B cell (primary cell): ENCODE data around the gene BCO2. TPM values are rescaled to one million over a fixed set of nuclear protein-coding genes. Genes with fewer than 3 reads are reported as not detected.
A peak's percentile ranks its signal among the peaks of the same experiment; 100 is the strongest.

Experiments
- ATAC-seq: fragments of 200-7000 bp; cut with Tn5 transposase; one replicate; pipeline ENCODE4 v1.10.0; 2021; ENCODE audit warnings: low read depth, mild to moderate bottlenecking, moderate number of reproducible peaks, moderate library complexity
- CTCF ChIA-PET: fragments of 350-600 bp; sonication (Branson Sonifier 250); formaldehyde crosslinking; loops from one replicate; lab custom pipeline; 2021; ENCODE audit warnings: antibody characterized with exemption, inconsistent platforms; lab: Charles Lee
- POLR2A ChIA-PET: fragments of 350-600 bp; sonication (Branson Sonifier 250); formaldehyde crosslinking; loops from one replicate; lab custom pipeline; 2021; ENCODE audit warnings: antibody characterized with exemption; lab: Charles Lee
- DNase-seq: peaks from one replicate; pipeline ENCODE4 v3.0.0; 2013
- H2AFZ ChIP-seq: 2 replicates; pipeline ENCODE4 v1.6.1; 2012; ENCODE audit warnings: mild to moderate bottlenecking, low read depth, low read length; ENCODE audit not compliant: insufficient read depth, poor library complexity, severe bottlenecking
- H3K27ac ChIP-seq, 2 donors: 1 replicate in 1 of 2; 2 replicates in 1 of 2; pipeline ENCODE4 v1.5.1; 2012 to 2013; ENCODE audit warnings: low read length in 2 of 2, mild to moderate bottlenecking in 2 of 2, moderate library complexity in 1 of 2
- H3K27me3 ChIP-seq, 4 experiments: fragments of 200-600 bp in 1 of 4; sonication (generic) in 1 of 4; replicated peaks in 1 of 4; 1 replicate in 2 of 4; 2 replicates in 2 of 4; pipeline versions ENCODE4 v1.6.1 to v1.7.0; 2013 to 2016; ENCODE audit warnings: low read length in 3 of 4, mild to moderate bottlenecking in 2 of 4, mixed read lengths in 1 of 4, moderate library complexity in 1 of 4; ENCODE audit not compliant: insufficient read depth in 4 of 4, control insufficient read depth in 3 of 4; ENCODE audit errors: control extremely low read depth in 1 of 4
- H3K36me3 ChIP-seq, 2 experiments: replicated peaks in 1 of 2; 1 replicate in 1 of 2; 2 replicates in 1 of 2; pipeline versions ENCODE4 v1.6.1 to v1.7.1; 2013; ENCODE audit warnings: low read length in 1 of 2; ENCODE audit not compliant: insufficient read depth in 2 of 2, control insufficient read depth in 1 of 2; ENCODE audit errors: control extremely low read depth in 1 of 2, extremely low read depth in 1 of 2
- H3K4me1 ChIP-seq, 2 donors: fragments of 200-600 bp in 1 of 2; sonication (generic) in 1 of 2; 1 replicate in 1 of 2; 2 replicates in 1 of 2; pipeline versions ENCODE4 v1.5.1 to v1.6.1; 2013 to 2017; ENCODE audit warnings: low read length in 2 of 2; ENCODE audit not compliant: control insufficient read depth in 2 of 2, insufficient read depth in 2 of 2
- H3K4me2 ChIP-seq: replicated peaks from 2 replicates; pipeline ENCODE3; 2012; ENCODE audit warnings: mild to moderate bottlenecking, low read depth, low read length; ENCODE audit not compliant: poor library complexity, severe bottlenecking
- H3K4me3 ChIP-seq, 5 experiments: fragments of 200-600 bp in 1 of 5; sonication (generic) in 1 of 5; 1 replicate in 3 of 5; 2 replicates in 2 of 5; pipeline versions ENCODE4 v1.5.1 to v1.7.0; 2011 to 2016; ENCODE audit warnings: low read length in 4 of 5, mild to moderate bottlenecking in 4 of 5, low read depth in 2 of 5, control low read depth in 1 of 5, moderate library complexity in 1 of 5; ENCODE audit not compliant: insufficient read depth in 1 of 5; ENCODE audit errors: control extremely low read depth in 1 of 5, extremely low read depth in 1 of 5
- H3K79me2 ChIP-seq: fragments of 200-600 bp; sonication (generic); one replicate; pipeline ENCODE4 v1.6.0; 2016; ENCODE audit warnings: low read length; ENCODE audit not compliant: control insufficient read depth, insufficient read depth
- H3K9ac ChIP-seq: fragments of 200-600 bp; sonication (generic); 2 replicates; pipeline ENCODE4 v1.6.1; 2017; ENCODE audit warnings: mild to moderate bottlenecking, low read length, moderate library complexity
- H3K9me3 ChIP-seq, 3 donors: one replicate each; pipeline versions ENCODE4 v1.6.1 to v1.7.1; 2013; ENCODE audit warnings: low read length in 2 of 3; ENCODE audit not compliant: control insufficient read depth in 2 of 3, insufficient read depth in 1 of 3; ENCODE audit errors: control extremely low read depth in 1 of 3
- H4K20me1 ChIP-seq: 2 replicates; pipeline ENCODE4 v1.6.0; 2012; ENCODE audit warnings: mild to moderate bottlenecking, low read length; ENCODE audit not compliant: insufficient read depth, control insufficient read depth, poor library complexity, severe bottlenecking
- H3K27ac Mint-ChIP-seq: one replicate; pipeline ENCODE4 v1.8.0; 2021; ENCODE audit warnings: mixed read lengths
- H3K27me3 Mint-ChIP-seq: one replicate; pipeline ENCODE4 v1.8.0; 2021; ENCODE audit warnings: mixed read lengths
- H3K4me1 Mint-ChIP-seq: one replicate; pipeline ENCODE4 v1.8.0; 2021; ENCODE audit warnings: mixed read lengths
- H3K4me3 Mint-ChIP-seq: one replicate; pipeline ENCODE4 v1.8.0; 2021; ENCODE audit warnings: mixed read lengths
- H3K9me3 Mint-ChIP-seq: one replicate; pipeline ENCODE4 v1.8.0; 2022; ENCODE audit warnings: mixed read lengths; ENCODE audit not compliant: insufficient read depth
- EZH2 ChIP-seq: IDR thresholded peaks from 2 replicates; pipeline ENCODE4 v1.6.1; 2012; ENCODE audit warnings: borderline replicate concordance, low read depth, mild to moderate bottlenecking, moderate library complexity, low read length; ENCODE audit not compliant: insufficient read depth, poor library complexity, severe bottlenecking
- WGBS: methylation state at CpG from one replicate; pipeline ENCODE4 v1.1.5; 2013; ENCODE audit warnings: missing lambda C conversion rate; ENCODE audit not compliant: insufficient coverage; 5-methylcytosine and 5-hydroxymethylcytosine counted together
- intact Hi-C: fragments of 100-400 bp; cut with micrococcal nuclease; formaldehyde crosslinking; loops from one replicate; pipeline ENCODE4 v1.10.0; 2022
- polyA plus RNA-seq: library from polyadenylated mRNA; depleted of rRNA; stranded (reverse); fragments of >200 nt; gene quantifications from 2 replicates; pipeline ENCODE4 v1.2.3, GENCODE V29; 2012
- total RNA-seq, 2 donors: library from RNA; stranded (reverse); fragments of 120-200 nt in 1 of 2; gene quantifications; 1 replicate in 1 of 2; 2 replicates in 1 of 2; pipeline versions ENCODE4 v1.2.3 to v1.2.4, GENCODE V29; 2013 to 2022
- TF ChIP-seq, protein P1 (sequence below): fragments of 200-600 bp; IDR thresholded peaks from one replicate; pipeline ENCODE4 v1.8.0; 2022; ENCODE audit warnings: antibody characterized with exemption, mild to moderate bottlenecking

The BCO2 gene
- total and polyA plus RNA-seq, 2 donors (not counting 1 experiment from before 2014, with no cell fraction given), result 1.7 to 1.8 TPM

DNA sequence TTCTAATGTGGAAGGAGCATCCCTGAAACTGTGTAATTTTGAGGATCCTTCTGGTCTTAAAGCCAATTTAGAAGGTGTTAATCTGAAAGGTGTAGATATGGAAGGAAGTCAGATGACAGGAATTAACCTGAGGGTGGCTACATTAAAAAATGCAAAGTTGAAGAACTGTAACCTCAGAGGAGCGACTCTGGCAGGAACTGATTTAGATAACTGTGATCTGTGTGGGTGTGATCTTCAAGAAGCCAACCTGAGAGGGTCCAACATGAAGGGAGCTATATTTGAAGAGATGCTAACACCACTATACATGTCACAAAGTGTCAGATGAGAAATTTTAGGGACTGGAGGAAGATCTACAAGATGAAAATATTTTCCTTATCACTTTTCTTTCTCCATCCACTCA is 7.6 kb downstream of the BCO2 start:
- no peaks in the 10 kb centered on the region for H3K27me3 Mint-ChIP-seq
- Histone ChIP-seq H3K27me3 (no peaks in the 10 kb centered on the region), H3K4me1 (peaks cover 13 to 22% of the 10 kb centered on the region in 2 donors), H4K20me1 (no peaks in the 10 kb centered on the region), H3K27ac (no peak overlapping the region), H3K36me3 (no peaks in the 10 kb centered on the region), H3K4me3 (no peak overlapping the region), H3K79me2 (no peaks in the 10 kb centered on the region), H3K9ac (no peak overlapping the region), H3K4me2 (no peak overlapping the region), H2AFZ (no peak overlapping the region), H3K9me3 (no peaks in the 10 kb centered on the region)
- ATAC-seq (no peak), DNase-seq (peak; percentile 6)
- H3K4me1 Mint-ChIP-seq, result peaks cover 22% of the 10 kb centered on the region
- no CpG with 5 or more reads among the region's 1 CpG for WGBS
- ChIA-PET CTCF (no interaction called here), POLR2A (no interaction called here)
- no peak overlapping the region for H3K27ac Mint-ChIP-seq
- TF ChIP-seq EZH2, result no peak
- TF ChIP-seq, protein P1, sequence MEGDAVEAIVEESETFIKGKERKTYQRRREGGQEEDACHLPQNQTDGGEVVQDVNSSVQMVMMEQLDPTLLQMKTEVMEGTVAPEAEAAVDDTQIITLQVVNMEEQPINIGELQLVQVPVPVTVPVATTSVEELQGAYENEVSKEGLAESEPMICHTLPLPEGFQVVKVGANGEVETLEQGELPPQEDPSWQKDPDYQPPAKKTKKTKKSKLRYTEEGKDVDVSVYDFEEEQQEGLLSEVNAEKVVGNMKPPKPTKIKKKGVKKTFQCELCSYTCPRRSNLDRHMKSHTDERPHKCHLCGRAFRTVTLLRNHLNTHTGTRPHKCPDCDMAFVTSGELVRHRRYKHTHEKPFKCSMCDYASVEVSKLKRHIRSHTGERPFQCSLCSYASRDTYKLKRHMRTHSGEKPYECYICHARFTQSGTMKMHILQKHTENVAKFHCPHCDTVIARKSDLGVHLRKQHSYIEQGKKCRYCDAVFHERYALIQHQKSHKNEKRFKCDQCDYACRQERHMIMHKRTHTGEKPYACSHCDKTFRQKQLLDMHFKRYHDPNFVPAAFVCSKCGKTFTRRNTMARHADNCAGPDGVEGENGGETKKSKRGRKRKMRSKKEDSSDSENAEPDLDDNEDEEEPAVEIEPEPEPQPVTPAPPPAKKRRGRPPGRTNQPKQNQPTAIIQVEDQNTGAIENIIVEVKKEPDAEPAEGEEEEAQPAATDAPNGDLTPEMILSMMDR, result no peak
- intact Hi-C loops, result no loop called here
- H3K9me3 Mint-ChIP-seq, result no peaks in the 10 kb centered on the region
- H3K4me3 Mint-ChIP-seq, result no peak overlapping the region

DNA sequence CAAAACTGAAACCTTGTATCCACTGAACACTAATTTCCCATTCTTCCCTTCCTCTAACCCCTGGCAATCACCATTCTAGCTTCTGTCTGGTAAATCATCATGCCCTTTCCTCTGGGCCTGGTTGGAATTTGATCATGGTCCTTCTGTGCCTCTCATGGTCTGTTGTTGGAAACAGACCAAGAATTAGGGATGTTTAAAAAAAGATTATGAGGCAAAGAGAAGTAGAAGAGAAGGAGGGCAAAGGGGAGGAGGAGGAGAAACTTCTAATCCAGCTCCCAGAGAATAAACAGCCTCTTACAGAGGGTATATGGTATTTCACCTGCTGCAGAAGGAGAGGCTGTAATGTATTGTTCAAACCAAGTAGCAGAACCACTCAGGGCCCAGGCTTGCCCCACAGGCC is 10.6 kb downstream of the BCO2 start:
- Mint-ChIP-seq H3K27me3 (no peaks in the 10 kb centered on the region), H3K27ac (no peak overlapping the region), H3K4me3 (no peak overlapping the region), H3K9me3 (no peaks in the 10 kb centered on the region), H3K4me1 (peaks cover 8% of the 10 kb centered on the region)
- Histone ChIP-seq H3K79me2 (no peaks in the 10 kb centered on the region), H3K27me3 (no peaks in the 10 kb centered on the region), H3K9ac (no peak overlapping the region), H3K9me3 (no peaks in the 10 kb centered on the region), H3K36me3 (no peaks in the 10 kb centered on the region), H2AFZ (no peak overlapping the region), H3K4me1 (peaks cover 0 to 4% of the 10 kb centered on the region in 2 donors), H3K4me3 (no peak overlapping the region), H3K4me2 (no peak overlapping the region), H4K20me1 (no peaks in the 10 kb centered on the region), H3K27ac (no peak overlapping the region)
- ChIA-PET CTCF (no interaction called here), POLR2A (no interaction called here)
- ATAC-seq, result no peak
- DNase-seq, result no peak
- TF ChIP-seq, protein P1, result no peak
- no peak for TF ChIP-seq EZH2
- intact Hi-C loops, result no loop called here
